HCT116 (cell line): ENCODE data around the gene SLC12A3. TPM values are rescaled to one million over a fixed set of nuclear protein-coding genes. Genes with fewer than 3 reads are reported as not detected.

Experiments used
- ATAC-seq: fragments of 200-7000 bp; cut with Tn5 transposase; 2 replicates; pipeline ENCODE4 v1.9.1; 2020; ENCODE audit warnings: mild to moderate bottlenecking, moderate library complexity
- BruUV-seq: library from RNA; stranded (reverse); fragments of 400-500 nt; replicated peaks from 2 replicates; lab custom pipeline; 2021; lab: Mats Ljungman, UMichigan
- CTCF ChIA-PET: fragments of 300-600 bp; sonication (Branson Sonifier 250); formaldehyde crosslinking; loops from one replicate; lab custom pipeline; 2021; ENCODE audit warnings: antibody characterized with exemption; lab: Charles Lee
- POLR2A ChIA-PET: fragments of 300-600, 350-600 bp; sonication (Branson Sonifier 250); formaldehyde crosslinking; loops from one replicate; lab custom pipeline; 2021; ENCODE audit warnings: antibody characterized with exemption; lab: Charles Lee
- RAD21 ChIA-PET, 2 experiments: fragments of 300-600 bp; sonication (Branson Sonifier 250); formaldehyde crosslinking; loops; one replicate each; lab custom pipeline; 2023; ENCODE audit warnings: low total read pairs in 2 of 2; ENCODE audit not compliant: uncharacterized antibody in 2 of 2, unreplicated experiment in 2 of 2, low non-redundant PET in 1 of 2; lab: Charles Lee
- DNase-seq: peaks from one replicate; pipeline ENCODE4 v3.0.0-alpha.2; 2010; ENCODE audit warnings: low read depth, low spot score
- H2AFZ ChIP-seq: fragments of 200-600 bp; shearing (Covaris generic), sonication (generic); 2 replicates; pipeline ENCODE4 v1.6.1; 2017; ENCODE audit warnings: low read depth, mixed run types, mixed read lengths, antibody characterized with exemption, low read length; ENCODE audit not compliant: poor library complexity, severe bottlenecking
- H3K27ac ChIP-seq: 2 replicates; pipeline ENCODE4 v1.5.1; 2012; ENCODE audit warnings: low read depth, low read length
- H3K27me3 ChIP-seq: fragments of 200-600 bp; sonication (generic); 2 replicates; pipeline ENCODE4 v1.6.1; 2016; ENCODE audit warnings: mixed run types, low read length, mixed read lengths; ENCODE audit not compliant: insufficient read depth
- H3K36me3 ChIP-seq, 2 experiments: fragments of 200-500 bp in 1 of 2; fragments of 200-600 bp in 1 of 2; sonication (Bioruptor generic) in 1 of 2; sonication (generic) in 1 of 2; 2 replicates each; pipeline versions ENCODE4 v1.5.1 to v1.6.1; 2014 to 2016; ENCODE audit warnings: low read length in 2 of 2, inconsistent platforms in 1 of 2, mixed read lengths in 1 of 2, mixed run types in 1 of 2; ENCODE audit not compliant: insufficient read depth in 2 of 2, control insufficient read depth in 1 of 2
- H3K4me1 ChIP-seq, 2 experiments: fragments of 200-600 bp in 1 of 2; sonication (generic) in 1 of 2; 2 replicates each; pipeline versions ENCODE4 v1.5.1 to v1.6.1; 2012 to 2017; ENCODE audit warnings: low read length in 2 of 2, inconsistent platforms in 1 of 2, mild to moderate bottlenecking in 1 of 2, mixed read lengths in 1 of 2, mixed run types in 1 of 2, moderate library complexity in 1 of 2; ENCODE audit not compliant: insufficient read depth in 2 of 2, control insufficient read depth in 1 of 2
- H3K4me2 ChIP-seq: fragments of 200-600 bp; sonication (generic); 2 replicates; pipeline ENCODE4 v1.6.1; 2017; ENCODE audit warnings: mixed run types, low read length, mixed read lengths
- H3K4me3 ChIP-seq, 2 experiments: fragments of 200-600 bp in 1 of 2; sonication (generic) in 1 of 2; replicated peaks in 1 of 2; 2 replicates each; pipeline ENCODE4 v1.5.1; 2011 to 2016; ENCODE audit warnings: low read length in 2 of 2, control low read depth in 1 of 2, low read depth in 1 of 2, mild to moderate bottlenecking in 1 of 2, mixed read lengths in 1 of 2, mixed run types in 1 of 2
- H3K79me2 ChIP-seq: fragments of 200-600 bp; sonication (generic); 2 replicates; pipeline ENCODE4 v1.6.1; 2017; ENCODE audit warnings: mild to moderate bottlenecking, mixed run types, low read length, moderate library complexity, mixed read lengths; ENCODE audit not compliant: insufficient read depth
- H3K9ac ChIP-seq: fragments of 200-600 bp; sonication (generic); 2 replicates; pipeline ENCODE4 v1.6.1; 2016; ENCODE audit warnings: low read length, mixed read lengths
- H3K9me2 ChIP-seq: fragments of 200-600 bp; sonication (generic), shearing (Covaris generic); 2 replicates; pipeline ENCODE4 v1.6.1; 2017; ENCODE audit warnings: mixed run types, mild to moderate bottlenecking, moderate library complexity; ENCODE audit not compliant: insufficient read depth
- H3K9me3 ChIP-seq, 2 experiments: fragments of 200-500 bp in 1 of 2; fragments of 200-600 bp in 1 of 2; sonication (Bioruptor generic) in 1 of 2; sonication (generic) in 1 of 2; 2 replicates each; pipeline ENCODE4 v1.6.1; 2014 to 2017; ENCODE audit warnings: low read length in 2 of 2, mixed read lengths in 2 of 2, inconsistent platforms in 1 of 2, low read depth in 1 of 2, mild to moderate bottlenecking in 1 of 2, mixed run types in 1 of 2, moderate library complexity in 1 of 2; ENCODE audit not compliant: control insufficient read depth in 1 of 2, insufficient read depth in 1 of 2
- H4K20me1 ChIP-seq: fragments of 200-600 bp; sonication (generic), shearing (Covaris generic); 2 replicates; pipeline ENCODE4 v1.6.1; 2017; ENCODE audit warnings: mixed run types, mild to moderate bottlenecking, moderate library complexity; ENCODE audit not compliant: insufficient read depth
- ATF3 ChIP-seq: IDR thresholded peaks from 2 replicates; pipeline ENCODE4 v1.6.1; 2012
- CEBPB ChIP-seq: IDR thresholded peaks from 2 replicates; pipeline ENCODE4 v1.6.1; 2012; ENCODE audit warnings: low read depth
- EZH2phosphoT487 ChIP-seq: fragments of 200-600 bp; IDR thresholded peaks from 2 replicates; pipeline ENCODE4 v1.6.1; 2018; ENCODE audit warnings: antibody characterized with exemption, borderline replicate concordance
- POLR2AphosphoS5 ChIP-seq: IDR thresholded peaks from 2 replicates; pipeline ENCODE4 v1.6.1; 2011; ENCODE audit warnings: mild to moderate bottlenecking, low read depth, low read length, moderate library complexity
- SIN3A ChIP-seq: IDR thresholded peaks from 2 replicates; pipeline ENCODE4 v1.6.1; 2012; ENCODE audit warnings: low read depth
- ZBTB33 ChIP-seq: IDR thresholded peaks from 2 replicates; pipeline ENCODE4 v1.6.1; 2011; ENCODE audit warnings: mild to moderate bottlenecking, low read length, moderate library complexity; ENCODE audit not compliant: insufficient replicate concordance; ENCODE audit errors: extremely low read depth
- ZFX ChIP-seq: fragments of 450-650 bp; IDR thresholded peaks from 2 replicates; pipeline ENCODE4 v1.6.1; 2017
- intact Hi-C: fragments of 100-400 bp; cut with micrococcal nuclease; formaldehyde crosslinking; loops from 2 replicates; pipeline ENCODE4 v1.10.0; 2022
- total RNA-seq: library from RNA; stranded (reverse); gene quantifications from one replicate; pipeline ENCODE4 v1.2.1, GENCODE V29; 2021; ENCODE audit not compliant: unreplicated experiment

Gene SLC12A3
- total RNA-seq, 1 experiment from 2014 or later: not detected

- H3K4me2 ChIP-seq: no peak overlapping the region
Measured at GRCh38 chr16:56936491-56936890, 71.5 kb downstream of the SLC12A3 start.

GRCh38 chr16:56936950-56937349 lies 71.9 kb downstream of the SLC12A3 start:
- H3K9me2 ChIP-seq: no peaks in the 10 kb centered on the region
- peaks cover 55 to 64% of the 10 kb centered on the region in 2 experiments for H3K36me3 ChIP-seq
- no peak for ATAC-seq
- no peaks in the 10 kb centered on the region for H3K9me3 ChIP-seq
- peaks cover 0 to 11% of the 10 kb centered on the region in 2 experiments; a peak in 2 of 4 replicates for H3K4me1 ChIP-seq
- intact Hi-C loops: loop anchor here (10.0 kb wide), 1 partner anchor 362 kb away; no protein-coding TSS in a partner anchor
- no TSS peak for BruUV-seq
- ChIA-PET CTCF (no interaction called here), RAD21 (no interaction called here)
- H4K20me1 ChIP-seq: peaks cover 10% of the 10 kb centered on the region; the same call in 1 of the 2 replicates
- no peak overlapping the region for H2AFZ ChIP-seq
- no peak overlapping the region for H3K4me2 ChIP-seq
- H3K4me3 ChIP-seq: no peak overlapping the region
- no peak overlapping the region for H3K9ac ChIP-seq
- peaks cover 53% of the 10 kb centered on the region for H3K79me2 ChIP-seq
- no peak for DNase-seq
- no peak for TF ChIP-seq SIN3A
- no peak for TF ChIP-seq ATF3
- no peak for TF ChIP-seq EZH2phosphoT487
- no peak for TF ChIP-seq ZFX
- TF ChIP-seq, all 23 proteins: peak for 0
- Histone ChIP-seq H3K27me3 (no peaks in the 10 kb centered on the region), H3K27ac (no peak overlapping the region)
- POLR2A ChIA-PET: interaction anchor here (1.5 kb wide), 1 partner anchor 9 kb away, joined by 4 read pairs; no protein-coding TSS in a partner anchor

More at GRCh38 chr16:56936491-56936890, 71.5 kb downstream of the SLC12A3 start:
- Histone ChIP-seq H3K79me2 (peaks cover 53% of the 10 kb centered on the region), H4K20me1 (peaks cover 10% of the 10 kb centered on the region; the same call in 1 of the 2 replicates), H3K9me2 (no peaks in the 10 kb centered on the region), H3K4me3 (no peak overlapping the region), H3K27me3 (no peaks in the 10 kb centered on the region), H3K9ac (no peak overlapping the region), H3K9me3 (no peaks in the 10 kb centered on the region), H2AFZ (no peak overlapping the region), H3K27ac (no peak overlapping the region), H3K4me1 (peaks cover under 1 to 13% of the 10 kb centered on the region in 2 experiments; a peak in 3 of 4 replicates), H3K36me3 (peaks cover 51 to 59% of the 10 kb centered on the region in 2 experiments)
- POLR2A ChIA-PET: interaction anchor here (1.5 kb wide), 1 partner anchor 9 kb away, joined by 4 read pairs; no protein-coding TSS in a partner anchor
- BruUV-seq: no TSS peak
- TF ChIP-seq CEBPB (0 out of 2 replicates have a peak, but pooled peaks have one; percentile 20), ZBTB33 (no peak), POLR2AphosphoS5 (peak; percentile 35; the same call in 1 of the 2 replicates)
- intact Hi-C loops: loop anchor here (10.0 kb wide), 1 partner anchor 362 kb away; no protein-coding TSS in a partner anchor
- DNase-seq (no peak), ATAC-seq (no peak)
- CTCF ChIA-PET: no interaction called here
- RAD21 ChIA-PET: no interaction called here
